Inflammatory macrophage (primary cell): ENCODE data around the gene SNX5.

Experiments used
- DNase-seq, 2 donors: peaks; one replicate each; pipeline ENCODE4 v3.0.0-alpha.2; 2020 to 2022

Gene SNX5

DNA sequence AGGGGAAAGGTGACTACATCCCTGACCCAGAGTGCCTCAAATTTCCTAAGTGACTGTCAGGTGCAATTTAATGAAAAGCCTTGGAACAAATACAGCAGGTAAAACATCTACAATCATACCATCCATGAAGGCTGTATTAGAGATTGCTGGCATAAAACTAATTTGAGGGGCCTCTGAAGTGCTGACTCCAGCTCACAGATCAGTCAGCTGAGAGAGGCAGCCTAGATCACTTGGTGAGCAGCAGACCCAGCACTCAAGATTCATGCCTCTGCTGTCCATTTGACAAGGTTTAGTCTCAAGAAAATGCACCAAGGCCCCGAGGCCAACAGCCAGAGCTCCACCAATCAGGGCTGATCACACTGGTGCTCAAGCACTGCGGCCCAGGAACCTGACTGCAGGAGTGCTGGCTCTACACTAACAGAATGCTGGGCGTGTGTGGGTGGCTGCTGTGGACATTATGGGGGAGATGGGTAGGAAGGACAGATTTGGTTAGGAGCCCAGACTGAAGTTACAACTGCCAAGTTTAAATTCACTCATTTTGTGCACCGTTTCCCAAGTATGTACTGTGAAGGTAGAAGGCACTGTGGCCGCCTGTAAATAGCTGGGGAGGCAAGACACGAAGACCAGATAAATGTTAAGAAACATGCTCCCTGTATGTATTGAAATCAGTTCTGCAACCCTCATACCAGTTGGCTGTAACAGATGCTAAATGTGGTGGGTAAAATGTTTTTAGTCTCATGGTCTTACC lies 28.2 kb downstream of the SNX5 start:
- DNase-seq: no peak

DNA sequence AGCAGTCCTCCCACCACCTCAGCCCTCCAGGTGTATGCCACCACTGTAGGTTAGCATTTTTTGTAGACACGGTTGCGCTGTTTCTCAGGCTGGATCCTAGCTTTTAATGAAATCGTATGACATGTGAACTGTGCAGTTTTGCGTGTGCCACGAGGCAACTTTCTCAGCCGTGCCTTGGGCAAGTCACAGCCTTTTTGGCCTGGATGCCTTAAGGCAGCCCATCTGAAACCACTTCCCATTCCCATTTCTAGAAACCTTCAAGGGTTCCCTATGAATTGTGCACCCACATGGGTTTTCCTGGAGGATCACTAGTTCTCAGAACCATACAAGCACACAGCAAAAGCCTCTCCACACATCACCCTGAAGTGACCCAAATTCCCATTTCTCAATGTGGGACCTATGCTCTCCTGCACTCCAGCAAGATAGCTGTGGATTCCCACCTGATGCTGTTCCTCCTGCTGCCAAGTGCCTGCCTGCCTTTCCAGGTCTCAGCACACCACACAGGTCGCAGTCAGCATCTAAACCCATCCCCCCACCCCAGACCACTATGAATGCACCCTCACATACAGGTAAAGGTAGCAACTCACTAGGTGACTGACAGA lies 28.9 kb downstream of the SNX5 start:
- DNase-seq: peak; percentile 24 to 44

DNA sequence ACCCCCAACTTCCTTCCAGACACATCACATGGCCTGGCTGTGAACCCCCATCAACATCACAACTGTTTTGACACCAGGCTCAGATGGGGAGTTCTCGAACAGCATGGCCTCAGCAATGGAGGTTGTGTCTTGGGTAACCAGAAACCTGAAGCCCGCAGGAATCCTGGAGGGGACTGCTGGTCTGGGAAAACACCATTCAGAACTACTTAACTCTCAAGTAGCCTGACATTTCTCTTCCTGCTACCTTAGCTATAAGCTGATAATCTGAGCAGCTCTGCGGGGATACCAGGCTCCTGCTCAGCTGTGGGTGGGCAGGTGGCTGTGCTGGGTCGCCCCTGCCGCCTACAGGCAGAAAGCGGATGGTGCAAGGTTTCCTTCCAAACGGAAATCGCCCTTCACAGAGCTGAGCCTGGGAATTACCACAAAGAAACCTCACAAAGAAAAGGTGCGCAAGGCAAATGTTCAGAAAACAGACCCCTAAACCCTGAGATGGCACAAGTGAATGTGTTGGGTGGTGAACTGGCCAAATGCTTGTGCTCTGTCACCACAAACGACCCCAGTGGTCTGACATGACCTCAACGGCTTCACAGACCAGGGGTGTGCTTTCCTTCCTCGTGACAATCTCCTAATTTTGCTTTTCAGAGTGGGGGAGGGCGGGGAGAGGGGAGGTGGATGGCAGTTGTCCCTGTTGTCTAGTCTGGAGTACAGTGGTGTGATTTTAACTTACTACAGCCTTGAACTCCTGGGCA lies 29.5 kb downstream of the SNX5 start:
- DNase-seq: peak; percentile 45 to 79

GRCh38 chr20:17936761-17937732 lies 31.5 kb downstream of the SNX5 start:
- no peak for DNase-seq

GRCh38 chr20:17936286-17936760 lies 32.3 kb downstream of the SNX5 start:
- no peak for DNase-seq

DNA sequence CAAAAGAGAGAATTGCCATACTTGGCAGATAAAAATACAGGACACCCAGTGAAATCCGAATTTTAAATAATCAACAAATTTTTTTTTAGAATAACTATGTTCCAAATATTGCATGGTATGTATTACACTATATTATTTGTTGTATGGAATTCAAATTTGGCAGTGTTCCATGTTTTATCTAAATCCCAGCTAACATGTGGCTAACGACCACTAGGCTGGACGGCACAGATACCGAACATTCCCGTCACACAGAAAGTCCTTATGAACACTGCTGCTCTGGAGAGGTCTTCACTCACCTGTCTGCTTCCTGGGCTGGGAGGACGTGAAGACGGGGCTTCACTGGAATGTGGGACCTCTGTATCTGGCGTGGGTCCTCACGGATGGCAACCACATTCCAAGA lies 32.8 kb downstream of the SNX5 start:
- no peak for DNase-seq

- no peak for DNase-seq
Observed at GRCh38 chr20:17935186-17935585, 33.4 kb downstream of the SNX5 start.

- no peak for DNase-seq
Observed at GRCh38 chr20:17934141-17934862, 34.3 kb downstream of the SNX5 start.

GRCh38 chr20:17933711-17934110 lies 34.9 kb downstream of the SNX5 start:
- no peak for DNase-seq

DNA sequence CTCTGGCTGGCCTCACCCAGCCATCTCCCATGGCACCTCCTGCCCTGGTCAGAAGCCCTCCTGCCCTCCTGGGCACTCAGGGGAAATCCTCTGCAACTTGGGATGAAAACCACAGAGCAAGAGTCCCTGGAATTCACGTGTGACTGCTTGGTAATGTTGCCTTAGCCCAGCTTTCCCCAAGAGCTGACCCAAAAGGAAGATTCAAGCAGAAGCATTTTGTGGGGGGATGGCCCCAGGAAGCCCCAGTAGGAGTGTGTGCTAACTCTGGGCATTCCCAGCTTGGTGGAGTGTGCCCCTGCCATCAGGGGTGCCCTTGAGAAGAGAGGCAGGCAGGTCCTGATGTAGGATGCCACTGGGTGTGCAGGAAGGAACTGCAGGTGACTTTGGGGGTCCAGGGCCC lies 35.5 kb downstream of the SNX5 start:
- no peak for DNase-seq

DNA sequence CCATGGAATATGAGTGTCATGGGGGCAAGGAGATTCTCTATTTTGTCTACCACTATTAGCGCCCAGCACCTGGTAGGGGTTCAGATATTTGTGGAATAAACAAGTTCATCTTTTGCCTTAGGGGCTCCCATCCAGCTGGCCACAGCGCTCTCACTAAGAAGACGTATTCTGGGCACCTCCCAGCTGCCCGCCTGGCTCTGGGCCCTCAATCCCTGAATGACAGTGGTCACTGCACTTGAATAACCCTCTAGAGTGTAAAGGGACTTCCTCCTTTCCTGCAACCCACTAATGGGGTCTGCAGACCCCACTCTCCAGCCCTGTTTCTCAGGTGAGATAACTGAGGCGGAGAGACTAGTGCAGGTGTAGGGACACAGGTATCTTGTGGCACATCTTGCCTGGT lies 36.2 kb downstream of the SNX5 start:
- no peak for DNase-seq

DNA sequence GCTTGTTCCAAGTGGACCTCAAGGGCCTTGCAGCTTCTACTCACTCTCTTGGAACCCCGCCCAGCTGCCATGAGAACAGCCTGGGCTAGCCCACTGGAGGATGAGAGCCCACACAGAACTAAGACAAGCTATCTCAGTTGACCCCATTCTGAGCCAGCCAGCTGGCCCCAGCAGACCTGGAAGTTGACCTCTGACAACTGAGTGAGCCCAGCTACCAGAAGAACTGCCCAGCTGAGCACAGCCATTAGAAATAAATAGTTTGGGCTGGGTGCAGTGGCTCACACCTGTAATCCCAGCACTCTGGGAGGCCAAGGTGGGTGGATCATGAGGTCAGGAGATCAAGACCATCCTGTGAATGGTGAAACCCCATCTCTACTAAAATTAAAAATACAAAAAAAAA lies 37.1 kb downstream of the SNX5 start:
- no peak for DNase-seq

DNA sequence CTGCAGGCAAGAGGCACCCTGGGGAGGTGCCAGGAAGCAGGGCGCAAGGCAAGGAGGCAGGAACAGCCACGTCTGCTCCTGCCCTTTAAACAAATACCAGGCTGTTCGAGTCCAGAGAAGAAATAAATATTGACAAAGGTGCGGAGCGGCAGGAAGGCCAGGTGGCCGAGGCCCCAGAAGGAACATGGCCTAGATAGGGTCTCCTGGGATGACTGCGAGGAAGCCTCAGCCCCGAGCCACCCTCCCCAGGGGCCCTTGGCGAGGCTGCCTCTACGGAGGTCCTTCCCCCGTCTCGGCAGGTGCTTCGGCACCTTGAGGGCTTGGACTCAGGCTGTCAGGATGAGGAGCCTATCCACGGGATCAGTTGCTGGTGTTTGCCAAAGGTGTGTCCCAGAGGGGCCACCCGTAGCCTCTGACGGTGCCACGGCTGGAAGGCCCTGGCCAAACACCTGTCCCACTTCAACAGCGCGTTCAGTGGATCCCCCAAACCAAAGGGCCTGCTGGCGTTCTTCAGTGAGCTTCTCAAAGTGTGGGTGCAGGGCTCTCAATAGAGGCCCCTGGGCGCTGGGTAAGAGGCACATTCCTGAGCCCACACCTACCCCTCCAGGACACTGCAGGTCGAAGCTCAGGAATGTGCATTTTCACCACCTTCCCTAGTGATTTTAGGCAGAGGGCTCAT lies 39.8 kb downstream of the SNX5 start:
- DNase-seq: no peak

DNA sequence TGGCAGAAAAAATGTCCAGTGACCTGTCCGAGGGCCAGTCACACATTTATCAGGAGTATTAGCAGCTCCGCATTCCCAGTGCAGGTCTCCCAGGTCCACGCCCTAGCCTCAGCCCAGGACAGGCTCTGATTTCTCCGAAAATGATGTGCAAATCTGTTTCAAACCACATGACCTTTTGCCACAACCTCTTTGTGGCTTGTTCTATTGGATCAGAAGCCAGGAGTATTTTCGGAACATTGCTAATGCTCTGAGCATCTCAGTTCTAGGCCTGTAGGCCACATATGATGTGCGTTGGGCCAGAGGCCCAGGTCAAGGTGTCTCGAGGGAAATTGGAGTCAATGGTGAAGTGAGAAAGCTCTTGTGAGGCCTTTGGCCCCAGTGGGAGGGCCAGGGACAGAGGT lies 40.4 kb downstream of the SNX5 start:
- DNase-seq: no peak

GRCh38 chr20:17925940-17926300 lies 42.7 kb downstream of the SNX5 start:
- DNase-seq: no peak

DNA sequence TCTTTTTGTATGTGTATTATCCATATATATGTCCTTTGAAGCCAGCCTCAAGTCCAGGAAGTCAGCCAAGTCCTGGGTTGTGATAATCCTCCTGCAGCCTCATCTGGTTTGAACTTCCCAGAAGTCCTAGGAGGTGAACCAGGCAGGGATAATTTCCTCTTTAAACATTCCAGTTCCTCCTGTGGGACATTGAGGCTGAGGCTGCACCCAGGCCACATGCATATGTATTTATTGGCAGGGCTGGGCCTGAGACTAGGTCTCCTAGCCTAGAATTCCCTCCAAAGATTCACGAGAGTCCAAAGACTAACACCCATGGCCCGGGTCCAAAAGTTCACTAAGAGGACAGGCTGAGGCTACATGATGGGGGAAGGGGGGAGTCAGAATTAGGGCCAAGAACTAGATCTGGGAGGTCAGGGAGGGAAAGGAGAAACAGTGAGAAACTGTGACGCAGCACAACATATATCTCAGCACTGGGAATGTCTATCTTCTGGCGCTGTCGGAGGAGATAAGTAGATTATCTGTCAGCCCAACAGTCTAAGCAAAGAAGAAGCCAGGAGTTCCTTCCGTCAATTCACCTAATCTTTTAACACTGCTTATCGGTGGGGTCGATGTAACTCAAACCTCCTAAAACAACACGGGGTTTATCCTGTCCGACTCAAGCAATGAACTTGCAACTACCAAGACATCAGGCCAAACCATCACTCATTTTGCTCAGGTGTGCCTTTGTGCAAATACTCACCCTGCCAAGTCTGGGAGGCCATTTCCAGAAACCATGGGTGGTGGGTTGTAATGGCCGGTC lies 43.3 kb downstream of the SNX5 start:
- no peak for DNase-seq

DNA sequence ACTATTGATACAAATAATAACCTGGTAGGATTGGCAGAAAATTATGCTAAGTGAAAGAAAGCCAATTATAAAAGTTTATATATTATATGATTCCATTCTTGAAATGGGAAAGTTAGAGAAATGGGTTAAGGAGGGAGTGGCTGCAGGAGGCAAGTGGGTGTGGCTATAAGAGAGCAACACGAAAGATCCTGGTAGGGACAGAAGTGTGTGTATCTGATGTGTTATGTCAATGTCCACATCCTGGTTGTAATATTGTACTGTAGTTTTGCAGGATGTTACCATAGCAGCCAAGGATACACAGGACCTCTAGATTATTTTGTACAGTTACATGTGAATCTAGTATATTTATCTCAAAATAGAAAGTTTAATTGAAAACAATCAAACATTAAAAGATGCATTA lies 46.8 kb downstream of the SNX5 start:
- DNase-seq: no peak

DNA sequence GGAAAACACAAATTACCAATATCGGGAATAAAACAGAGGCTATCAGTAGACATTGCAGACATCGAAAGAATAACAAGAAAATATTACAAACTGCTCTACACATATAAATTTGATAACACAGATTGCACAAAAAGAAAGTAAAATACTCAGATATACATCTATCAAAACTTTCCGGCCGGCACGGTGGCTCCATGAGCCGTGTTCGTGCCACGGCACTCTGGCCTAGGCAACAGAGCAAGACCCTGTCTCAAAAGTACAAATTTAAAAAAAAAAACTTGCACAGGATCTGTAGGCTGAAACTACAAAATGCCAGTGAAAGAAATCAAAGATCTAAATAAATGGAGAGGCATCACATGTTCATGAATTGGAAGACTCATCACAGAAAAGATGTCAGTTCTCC lies 49.4 kb downstream of the SNX5 start:
- no peak for DNase-seq

DNA sequence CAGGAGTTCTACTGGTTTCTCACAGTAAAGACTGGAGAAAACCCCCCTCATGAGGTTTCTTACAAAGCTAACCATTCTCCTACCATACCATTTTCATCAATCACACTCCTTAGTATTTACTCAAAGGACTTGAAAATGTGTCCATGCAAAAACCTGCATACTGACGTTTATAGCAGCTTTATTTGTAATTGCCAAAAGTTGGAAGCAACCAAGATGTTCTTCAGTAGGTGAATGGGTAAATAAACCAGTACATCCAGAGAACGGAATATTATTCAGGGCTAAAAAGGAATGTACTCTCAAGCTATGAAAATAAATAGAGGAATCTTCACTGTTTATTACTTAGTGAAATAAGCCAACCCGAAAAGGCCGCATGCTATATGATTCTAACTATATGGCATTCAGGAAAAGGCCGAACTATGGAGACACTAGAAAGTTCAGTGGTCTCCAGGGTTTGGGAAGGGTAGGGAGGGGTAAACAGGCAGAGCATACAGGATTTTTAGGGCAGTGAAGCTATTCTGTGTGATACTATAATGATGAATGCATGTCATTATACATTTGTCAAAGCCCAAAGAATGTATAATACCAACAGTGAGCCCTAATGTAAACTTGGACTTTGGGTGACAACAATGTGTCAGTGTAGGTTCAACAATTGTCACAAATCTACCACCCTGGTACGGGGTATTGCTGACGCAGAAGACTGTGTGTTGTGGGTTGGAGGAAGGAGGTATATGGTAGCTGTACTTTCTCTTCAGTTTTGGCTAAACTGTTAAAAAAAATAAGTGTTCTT lies 50.6 kb downstream of the SNX5 start:
- DNase-seq: no peak
